NCI-H510A treated with DMSO at 0.1 percent for 48 hours (cell line): ENCODE results near the gene ZNF639.
"Not testable (repeated sequence)": the region's sequence is repeated elsewhere in the genome, so short reads cannot be mapped to it uniquely, and the experiment has no call there.

Source experiments
- DNase-seq: peaks from one replicate; lab custom pipeline; 2025; lab: John Stamatoyannopoulos, UW

The ZNF639 gene, protein sequence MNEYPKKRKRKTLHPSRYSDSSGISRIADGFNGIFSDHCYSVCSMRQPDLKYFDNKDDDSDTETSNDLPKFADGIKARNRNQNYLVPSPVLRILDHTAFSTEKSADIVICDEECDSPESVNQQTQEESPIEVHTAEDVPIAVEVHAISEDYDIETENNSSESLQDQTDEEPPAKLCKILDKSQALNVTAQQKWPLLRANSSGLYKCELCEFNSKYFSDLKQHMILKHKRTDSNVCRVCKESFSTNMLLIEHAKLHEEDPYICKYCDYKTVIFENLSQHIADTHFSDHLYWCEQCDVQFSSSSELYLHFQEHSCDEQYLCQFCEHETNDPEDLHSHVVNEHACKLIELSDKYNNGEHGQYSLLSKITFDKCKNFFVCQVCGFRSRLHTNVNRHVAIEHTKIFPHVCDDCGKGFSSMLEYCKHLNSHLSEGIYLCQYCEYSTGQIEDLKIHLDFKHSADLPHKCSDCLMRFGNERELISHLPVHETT

DNA sequence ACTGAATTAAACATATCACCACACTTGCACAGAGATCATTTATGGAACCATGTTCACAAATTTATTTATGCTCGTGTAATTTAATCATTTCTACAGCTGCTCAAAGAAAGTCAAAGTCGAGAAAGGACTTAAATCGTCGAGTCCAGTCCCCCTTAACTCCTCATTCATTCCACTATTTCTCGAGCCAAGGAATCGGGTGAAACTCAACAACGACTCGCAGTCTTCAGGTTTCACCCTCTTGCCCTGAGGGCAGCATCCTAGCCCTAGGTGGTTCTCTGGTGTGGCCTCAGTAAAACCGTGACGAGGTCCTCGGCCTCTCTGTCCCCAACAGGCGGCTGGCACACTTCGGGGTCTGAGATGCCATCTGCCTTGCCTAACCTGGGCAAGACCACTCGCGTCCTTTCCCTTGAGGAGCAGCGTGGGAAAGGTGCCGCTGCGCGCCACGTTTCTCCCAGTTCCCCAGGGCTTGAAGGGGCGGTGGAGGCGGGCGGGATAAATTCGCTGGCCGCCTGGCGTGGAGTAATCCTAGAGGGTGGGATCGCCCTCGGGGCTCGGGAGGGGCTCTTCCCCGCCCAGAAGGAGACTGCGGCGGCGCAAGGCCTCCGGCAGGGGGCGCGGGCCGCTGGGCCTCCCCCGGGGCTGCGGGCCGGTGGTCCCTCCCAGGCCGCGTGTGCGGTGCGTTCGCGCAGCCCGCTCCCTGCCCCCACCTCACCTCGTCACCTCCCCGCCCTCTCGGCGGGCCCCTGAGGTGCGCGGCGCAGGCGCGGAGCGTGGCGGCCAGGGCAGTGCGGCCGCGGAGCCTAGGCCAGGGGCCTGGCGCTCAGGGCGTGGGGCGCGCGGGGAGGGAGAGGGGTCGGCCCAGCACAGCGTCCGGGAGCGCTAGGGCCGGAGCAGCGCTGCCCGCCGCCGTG, at the start of gene ZNF639:
Gene ZNF639, plus strand, starts transcription at position 746 of the 911 bp plus-strand sequence. CDS start 5,263 bp downstream, outside the sequence.
- peak; percentile 79 for DNase-seq

DNA sequence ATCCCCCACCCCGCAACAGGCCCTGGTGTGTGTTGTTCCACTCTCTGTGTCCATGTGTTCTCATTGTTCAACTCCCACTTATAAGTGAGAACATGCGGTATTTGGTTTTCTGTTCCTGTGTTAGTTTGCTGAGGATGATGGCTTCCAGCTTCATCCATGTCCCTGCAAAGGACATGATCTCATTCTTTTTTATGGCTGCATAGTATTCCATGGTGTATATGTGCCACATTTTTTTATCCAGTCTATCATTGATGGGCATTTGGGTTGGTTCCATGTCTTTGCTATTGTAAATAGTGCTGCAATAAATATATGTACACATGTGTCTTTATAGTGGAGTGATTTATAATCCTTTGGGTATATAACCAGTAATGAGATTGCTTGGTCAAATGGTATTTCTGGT, 48.4 kb upstream of the ZNF639 start:
- DNase-seq: not testable (repeated sequence)

DNA sequence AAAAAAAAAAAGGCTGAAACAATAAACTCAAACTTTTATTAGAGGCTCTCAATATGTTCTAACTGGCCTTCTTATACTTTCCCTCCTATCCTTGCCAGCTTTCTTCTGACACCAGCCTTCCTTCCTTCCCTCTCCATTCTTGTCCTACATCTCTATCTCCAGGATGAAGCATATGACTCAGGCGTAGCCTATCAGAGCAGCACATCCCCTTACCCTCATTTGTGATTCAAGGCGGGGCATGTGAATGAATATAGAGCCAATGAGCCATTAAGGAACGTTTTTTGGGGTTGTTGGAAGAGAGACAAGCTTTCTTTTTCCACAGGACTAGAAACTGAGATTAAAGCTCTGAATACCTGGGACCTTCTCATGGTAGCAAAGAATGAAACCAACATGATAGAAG, 46.8 kb upstream of the ZNF639 start:
- DNase-seq: no peak

DNA sequence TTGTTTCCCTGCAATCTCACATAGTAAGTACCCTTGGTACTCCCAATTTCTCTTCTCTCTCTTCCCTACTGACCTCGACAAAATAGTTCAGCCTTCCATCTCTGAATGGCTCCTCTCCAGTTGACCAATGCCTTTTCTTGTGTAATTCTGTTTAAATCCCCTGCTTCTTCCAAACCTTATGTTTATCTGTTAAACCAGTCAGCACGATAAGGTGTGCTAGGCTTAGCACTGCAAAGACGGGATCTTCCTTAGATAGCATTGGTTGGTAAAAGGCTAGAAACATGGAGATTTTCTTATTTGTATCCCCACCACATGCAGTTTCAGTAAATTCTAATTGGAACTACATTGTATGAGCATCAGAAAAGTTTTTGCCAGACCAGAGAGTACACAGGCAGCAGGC, 46.1 kb upstream of the ZNF639 start:
- DNase-seq: no peak

DNA sequence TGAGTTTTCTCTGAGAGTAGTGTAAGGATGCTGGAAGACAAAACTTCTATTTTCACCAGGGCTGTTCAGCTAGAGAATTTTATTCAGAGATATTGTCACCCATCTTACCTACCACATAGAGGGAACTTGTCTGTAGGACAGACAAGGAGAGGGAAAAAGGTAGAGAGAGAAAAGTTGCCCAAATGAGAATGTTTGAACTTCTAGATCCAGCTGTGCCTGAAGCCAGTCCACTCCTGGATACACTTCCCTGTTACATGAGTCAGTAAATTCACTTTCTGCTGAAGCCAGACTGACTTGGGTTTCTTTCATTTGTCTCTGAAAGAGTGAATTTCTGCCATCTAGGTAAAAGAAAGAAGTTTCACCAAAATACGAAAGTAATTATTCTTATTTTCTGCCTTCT, 44.7 kb upstream of the ZNF639 start:
- DNase-seq: no peak

DNA sequence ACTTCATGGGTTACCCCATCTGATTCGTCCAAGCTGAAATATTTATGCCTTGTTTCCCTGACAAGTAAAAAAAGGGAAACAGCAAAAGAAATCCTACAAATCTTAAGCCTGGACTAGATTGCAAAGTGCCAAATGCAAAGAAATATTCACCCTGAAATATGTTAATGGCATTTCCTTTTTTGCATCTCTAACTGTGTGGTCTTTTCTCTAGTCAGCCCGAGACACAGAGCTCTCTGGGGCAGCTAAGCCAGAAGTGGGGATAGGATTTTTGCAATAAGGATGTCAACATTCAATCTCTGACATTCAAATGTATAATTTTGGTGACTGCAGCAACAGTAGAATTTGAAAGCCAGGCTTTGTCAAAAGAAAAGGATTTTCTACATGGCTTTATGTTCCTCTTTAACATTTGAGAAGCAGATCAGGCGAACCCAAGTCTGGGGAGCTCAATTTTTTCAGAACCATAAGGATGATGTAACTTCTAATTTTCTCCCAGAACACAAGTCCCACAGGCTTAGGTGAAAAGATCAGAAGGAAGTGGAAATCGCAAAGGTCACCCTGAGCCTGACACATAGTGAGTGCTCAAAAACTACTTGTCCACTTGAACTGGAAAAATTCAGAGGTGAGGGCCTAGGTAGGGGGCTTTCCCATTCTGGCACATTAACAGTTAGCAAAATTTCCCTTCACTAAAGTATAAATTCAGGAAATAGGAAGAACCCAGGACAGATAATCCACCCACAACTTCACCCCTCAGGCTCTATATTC, 43.7 kb upstream of the ZNF639 start:
- no peak for DNase-seq

DNA sequence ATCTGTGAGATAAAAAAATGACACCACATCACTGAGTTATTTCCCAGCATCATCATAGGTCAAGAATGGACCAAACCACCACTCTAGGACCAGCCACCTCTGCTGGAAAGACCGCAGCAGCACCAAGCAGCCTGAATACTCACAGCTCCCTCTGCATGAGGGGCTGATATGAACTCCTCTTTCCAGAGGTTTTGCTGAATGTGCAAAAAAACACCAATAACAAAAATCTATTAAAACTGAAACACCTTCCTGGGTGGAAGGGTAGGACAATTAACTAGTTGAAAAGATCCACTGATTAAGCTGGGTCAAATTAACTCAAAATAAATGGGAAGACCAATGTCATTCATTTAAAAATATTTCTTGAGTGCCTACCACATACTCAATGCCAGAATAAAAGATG, 43.0 kb upstream of the ZNF639 start:
- DNase-seq: no peak

DNA sequence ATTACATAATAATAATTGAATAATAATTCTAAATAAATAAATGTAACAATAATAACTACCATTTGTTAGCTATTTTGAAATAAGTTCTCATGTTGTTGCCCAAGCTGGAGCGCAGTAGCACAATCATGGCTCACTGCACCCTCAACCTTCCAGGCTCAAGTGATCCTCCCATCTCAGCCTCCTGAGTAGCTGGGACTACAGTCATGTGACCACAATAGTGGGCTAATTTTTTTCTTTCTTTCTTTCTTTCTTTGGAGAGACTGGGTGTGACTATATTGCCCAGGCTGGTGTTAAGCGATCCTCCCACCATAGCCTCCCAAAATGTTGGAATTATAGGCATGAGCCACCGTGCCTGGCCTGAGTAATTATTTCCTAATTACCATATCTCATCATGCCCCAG, 41.0 kb upstream of the ZNF639 start:
- no peak for DNase-seq

DNA sequence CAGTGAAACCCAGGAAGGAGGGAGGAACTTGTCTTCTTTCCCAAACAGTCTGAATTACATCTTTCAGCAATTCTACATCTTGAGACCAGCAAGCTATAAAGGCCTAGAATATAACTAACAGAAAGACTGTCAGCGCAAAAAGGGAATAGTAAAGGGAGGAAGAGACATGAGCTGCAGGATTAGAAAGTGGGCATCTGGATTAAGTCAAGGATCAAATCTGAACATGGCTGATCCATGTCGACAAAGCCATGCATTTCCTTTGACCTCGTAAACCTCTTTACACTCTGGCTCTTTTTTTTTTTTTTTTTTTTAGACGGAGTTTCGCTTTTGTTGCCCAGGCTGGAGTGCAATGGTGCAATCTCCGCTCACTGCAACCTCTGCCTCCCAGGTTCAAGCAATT, 36.5 kb upstream of the ZNF639 start:
- no peak for DNase-seq

DNA sequence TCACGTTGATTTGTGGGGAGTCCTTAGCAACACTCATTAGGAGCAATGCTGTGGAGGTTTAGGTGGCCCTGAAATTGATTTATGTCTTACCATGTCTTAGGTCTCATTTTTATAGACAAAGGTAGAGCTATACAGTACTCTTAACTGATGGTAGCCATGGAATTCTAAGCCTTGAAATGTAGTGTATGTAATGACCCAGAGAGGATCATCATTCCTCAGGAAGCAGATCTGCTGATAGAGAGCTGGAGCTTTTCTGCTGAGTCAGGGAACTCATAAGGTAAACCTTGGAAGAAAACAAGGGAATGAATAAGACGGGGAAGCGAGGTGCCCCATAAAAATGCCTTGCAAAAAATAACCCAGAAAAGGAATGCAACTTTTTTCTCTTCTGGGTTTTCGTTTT, 34.0 kb upstream of the ZNF639 start:
- no peak for DNase-seq

DNA sequence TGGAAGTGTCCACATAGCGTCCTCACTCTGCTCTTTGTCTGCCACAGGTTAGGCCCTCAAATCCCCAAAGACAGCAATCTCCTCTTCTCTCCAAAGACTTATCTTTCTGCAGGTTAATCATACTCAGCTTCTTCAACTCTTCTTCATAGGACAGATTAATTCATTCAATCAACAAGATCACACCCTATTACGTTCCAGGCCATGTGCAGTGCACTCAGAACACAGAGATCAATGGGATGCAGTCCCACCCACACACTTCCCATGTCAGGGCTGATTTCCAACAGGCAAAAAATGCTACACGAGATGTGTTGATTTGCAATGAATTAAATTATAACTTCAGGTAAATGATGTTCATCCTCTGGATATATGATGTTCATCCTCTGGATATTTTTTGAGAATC, 33.5 kb upstream of the ZNF639 start:
- DNase-seq: no peak

DNA sequence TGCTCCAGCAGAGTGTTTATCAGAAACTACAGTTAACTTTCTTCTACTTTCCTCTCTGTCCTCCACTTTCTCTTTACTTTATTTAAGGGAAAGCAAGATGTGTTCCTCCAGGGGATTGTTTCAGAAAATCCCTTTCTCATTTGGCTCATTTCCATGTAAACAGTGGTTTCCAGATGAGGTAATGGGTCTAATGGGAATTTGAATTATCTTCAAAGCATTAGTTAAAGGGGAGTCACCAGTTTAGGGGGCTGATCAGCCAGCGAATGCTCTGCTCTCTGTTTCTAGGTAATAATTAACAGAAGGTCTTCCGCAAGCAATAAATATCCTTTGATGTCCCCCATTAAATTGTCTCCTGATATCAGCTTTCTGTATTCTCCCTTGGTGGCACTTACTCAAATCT, 30.4 kb upstream of the ZNF639 start:
- no peak for DNase-seq

DNA sequence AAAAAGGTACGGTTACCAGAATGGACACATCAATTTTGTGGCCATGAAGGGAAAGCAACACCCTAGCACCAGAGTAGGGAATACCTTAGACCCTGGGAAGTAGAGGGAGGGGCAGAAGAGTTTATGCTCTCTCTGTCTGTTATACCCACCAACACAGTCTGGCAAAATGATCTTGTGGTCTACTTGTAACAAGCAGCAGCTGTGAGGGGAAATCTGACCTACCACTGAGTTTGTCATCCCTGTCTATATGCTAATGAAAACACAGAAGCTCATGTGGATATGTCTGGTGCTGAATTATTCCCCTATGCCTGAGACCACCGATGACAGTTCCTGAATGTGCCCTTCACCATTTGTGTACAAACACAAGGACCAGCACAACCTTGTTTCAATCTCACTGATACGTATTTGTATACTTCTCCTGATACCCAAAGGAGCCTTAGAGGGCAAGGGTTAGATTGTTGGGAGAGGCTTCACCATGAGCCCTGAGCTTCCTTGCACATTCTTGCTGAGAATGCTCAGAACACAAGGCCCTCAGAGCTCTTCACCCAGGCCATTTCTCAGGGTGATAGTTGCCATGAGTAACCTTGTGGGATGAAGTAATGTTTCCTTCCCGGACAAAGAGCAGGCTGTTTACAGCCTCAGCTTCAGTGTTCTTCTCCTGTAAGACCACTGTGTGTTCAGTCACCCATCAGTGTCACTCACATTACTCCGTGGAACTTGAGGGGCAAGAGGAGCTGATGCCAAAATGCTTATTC, 24.7 kb upstream of the ZNF639 start:
- DNase-seq: no peak

DNA sequence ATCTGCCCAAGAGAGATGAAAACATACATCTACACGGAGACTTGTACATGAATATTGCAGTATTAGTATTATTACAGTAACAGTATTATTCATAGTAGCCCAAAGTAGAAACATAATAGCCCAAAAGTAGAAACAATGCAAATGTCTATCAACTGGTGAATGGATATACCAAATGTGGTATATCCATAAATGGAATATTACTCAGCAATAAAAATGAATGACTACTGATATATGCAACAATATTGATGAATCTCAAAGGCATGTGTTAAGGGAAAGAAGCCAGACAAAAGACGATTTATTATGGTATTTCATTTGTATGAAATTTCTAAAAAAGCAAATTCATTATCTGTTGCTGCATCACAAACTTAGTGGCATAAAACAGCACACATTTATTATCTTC, 23.5 kb upstream of the ZNF639 start:
- no peak for DNase-seq

DNA sequence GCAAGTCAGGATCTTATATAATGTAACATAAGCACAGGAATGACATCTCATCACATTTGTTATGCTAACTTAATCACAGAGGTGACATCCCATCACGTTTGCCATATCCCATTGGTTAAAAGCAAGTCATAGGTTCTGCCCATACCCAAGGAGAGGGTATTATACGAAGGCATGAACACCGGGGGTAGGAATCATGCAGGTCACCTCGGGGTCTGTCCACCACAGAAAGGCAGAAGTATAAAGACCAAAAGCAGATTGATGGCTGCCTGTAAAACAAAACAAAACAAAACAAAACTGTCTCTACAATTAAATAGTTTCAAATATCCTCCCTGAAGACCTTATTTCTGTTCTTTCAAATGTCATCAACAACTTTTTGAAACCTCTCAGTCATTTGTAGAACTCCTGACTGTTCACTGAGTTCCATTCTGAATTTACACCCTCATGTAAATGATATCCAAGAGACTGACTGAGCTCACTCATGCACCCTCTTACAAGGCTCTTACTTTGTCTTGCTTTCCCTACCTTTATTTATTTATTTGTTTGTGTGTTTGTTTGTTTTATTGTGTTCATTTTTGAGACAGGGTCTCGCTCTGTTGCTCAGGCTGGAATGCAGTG, 22.7 kb upstream of the ZNF639 start:
- DNase-seq: no peak

DNA sequence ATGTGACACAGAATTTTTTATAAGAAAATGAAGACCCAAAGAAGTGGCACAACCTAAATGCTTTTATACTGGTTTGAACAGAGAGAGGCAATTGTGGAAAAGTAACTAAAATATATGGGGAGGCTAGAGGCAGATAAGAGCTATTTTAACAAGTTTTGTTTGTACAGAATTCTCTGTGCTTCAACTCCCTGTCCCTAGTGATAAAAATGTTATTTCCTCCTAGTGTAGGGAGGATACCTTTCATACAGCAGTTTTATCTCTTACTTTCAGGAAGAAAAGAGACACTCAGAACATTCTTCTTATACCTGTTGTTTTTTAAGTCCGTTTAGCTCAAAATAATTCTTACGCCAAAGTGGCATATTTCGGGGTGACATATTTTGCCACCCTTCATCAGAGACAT, 21.2 kb upstream of the ZNF639 start:
- no peak for DNase-seq

DNA sequence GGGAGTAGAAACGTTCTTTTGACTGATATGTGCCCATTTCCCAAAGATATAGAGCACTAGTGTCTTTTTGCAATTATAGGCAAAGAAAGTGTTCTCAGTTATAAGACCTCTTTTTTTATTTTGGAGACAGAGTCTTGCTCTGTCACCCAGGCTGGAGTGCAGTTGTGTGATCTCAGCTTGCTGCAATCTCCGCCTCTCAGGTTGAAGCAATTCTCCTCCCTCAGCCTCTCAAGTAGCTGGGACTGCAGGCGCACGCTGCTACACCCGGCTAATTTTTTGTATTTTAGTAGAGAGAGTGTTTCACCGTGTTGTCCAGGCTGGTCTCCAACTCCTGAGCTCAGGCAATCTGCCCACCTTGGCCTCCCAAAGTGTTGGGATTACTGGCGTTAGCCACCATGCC, 20.7 kb upstream of the ZNF639 start:
- DNase-seq: no peak

DNA sequence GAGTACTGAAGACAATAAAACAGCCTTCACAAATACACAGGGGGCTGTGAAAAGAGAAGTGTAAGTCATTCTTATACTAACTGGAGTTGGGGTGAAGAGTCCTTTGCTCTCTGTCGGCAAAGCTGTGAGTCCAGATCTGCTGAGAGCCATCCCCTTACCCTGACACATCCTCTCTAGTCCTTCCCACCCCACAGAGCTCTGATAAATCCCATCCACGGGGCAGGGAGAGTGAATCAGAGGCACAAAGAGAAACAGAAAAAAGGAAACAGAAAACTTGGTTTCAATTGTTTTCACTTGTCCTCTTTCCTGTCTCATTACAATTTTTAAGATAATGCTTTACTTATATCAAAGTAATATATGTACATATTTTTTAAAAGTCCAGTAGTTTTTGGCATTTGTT, 18.2 kb upstream of the ZNF639 start:
- DNase-seq: no peak

DNA sequence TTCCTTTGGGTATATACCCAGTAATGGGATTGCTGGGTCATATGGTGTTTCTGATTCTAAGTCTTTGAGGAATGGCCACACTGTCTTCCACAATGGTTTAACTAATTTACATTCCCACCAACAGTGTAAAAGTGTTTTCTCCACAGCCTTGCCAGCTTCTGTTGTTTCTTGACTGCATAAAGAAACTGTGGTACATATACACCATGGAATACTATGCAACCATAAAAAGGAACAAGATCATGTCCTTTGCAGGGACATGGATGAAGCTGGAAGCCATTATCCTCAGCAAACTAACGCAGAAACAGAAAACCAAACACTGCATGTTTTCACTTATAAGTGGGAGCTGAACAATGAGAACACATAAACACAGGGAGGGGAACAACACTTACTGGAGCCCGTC, 15.5 kb upstream of the ZNF639 start:
- DNase-seq: not testable (repeated sequence)

DNA sequence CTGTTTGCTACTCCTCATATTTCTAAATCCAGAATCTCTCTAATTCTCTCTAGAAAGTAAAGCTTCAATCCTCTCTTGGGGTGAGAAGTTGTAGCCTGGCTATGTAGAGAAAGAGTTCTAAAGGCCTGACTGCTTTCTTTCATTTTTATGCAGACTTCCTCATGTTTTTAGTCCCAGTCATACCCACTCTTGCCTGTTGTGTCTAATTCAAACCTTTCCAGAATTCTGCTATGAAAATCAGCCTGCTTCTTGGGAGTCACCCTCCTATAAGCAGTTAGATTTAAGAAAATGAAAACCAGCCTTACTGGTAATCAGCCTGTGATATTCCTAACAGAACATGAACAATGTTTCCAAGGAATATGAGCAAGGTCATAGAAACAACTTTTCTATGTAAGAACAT, 14.8 kb upstream of the ZNF639 start:
- no peak for DNase-seq
